ENCODE data around the gene CDC23.

DNA sequence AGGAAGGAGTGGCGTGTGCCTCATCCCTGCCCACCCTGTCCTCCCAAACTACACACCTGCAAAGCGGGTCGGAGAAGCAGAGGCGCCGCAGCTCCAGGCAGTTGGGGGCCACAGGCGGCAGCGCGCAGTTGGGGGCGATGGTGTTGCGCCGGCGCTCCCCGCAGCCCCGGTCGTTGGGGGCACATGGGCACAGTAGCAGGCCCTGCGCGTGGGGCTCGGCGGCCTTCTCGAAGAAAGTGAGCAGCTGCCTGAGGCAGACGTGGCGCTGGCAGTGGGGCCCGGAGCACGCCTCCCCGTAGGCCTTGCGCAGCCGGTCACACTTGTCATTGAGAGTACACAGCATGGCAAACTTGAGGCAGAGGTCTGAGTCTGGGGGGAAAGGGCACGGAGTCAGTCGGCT is 44.5 kb upstream of the CDC23 start:
- TF ChIP-seq, protein P1, sequence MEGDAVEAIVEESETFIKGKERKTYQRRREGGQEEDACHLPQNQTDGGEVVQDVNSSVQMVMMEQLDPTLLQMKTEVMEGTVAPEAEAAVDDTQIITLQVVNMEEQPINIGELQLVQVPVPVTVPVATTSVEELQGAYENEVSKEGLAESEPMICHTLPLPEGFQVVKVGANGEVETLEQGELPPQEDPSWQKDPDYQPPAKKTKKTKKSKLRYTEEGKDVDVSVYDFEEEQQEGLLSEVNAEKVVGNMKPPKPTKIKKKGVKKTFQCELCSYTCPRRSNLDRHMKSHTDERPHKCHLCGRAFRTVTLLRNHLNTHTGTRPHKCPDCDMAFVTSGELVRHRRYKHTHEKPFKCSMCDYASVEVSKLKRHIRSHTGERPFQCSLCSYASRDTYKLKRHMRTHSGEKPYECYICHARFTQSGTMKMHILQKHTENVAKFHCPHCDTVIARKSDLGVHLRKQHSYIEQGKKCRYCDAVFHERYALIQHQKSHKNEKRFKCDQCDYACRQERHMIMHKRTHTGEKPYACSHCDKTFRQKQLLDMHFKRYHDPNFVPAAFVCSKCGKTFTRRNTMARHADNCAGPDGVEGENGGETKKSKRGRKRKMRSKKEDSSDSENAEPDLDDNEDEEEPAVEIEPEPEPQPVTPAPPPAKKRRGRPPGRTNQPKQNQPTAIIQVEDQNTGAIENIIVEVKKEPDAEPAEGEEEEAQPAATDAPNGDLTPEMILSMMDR (IDR thresholded peaks at IDR 0.05) = no peak
- TF ChIP-seq POLR2A (IDR thresholded peaks at IDR 0.05) = no peak
